Common myeloid progenitor, CD34-positive (primary cell): ENCODE results near the gene ETV3L.

Experiments
- CTCF ChIA-PET: fragments of 350-600 bp; sonication (Branson Sonifier 250); formaldehyde crosslinking; loops from one replicate; lab custom pipeline; 2021; ENCODE audit warnings: antibody characterized with exemption; lab: Charles Lee
- POLR2A ChIA-PET: fragments of 350-600 bp; sonication (Branson Sonifier 250); formaldehyde crosslinking; loops from one replicate; lab custom pipeline; 2021; ENCODE audit warnings: antibody characterized with exemption; lab: Charles Lee
- DNase-seq, 3 donors: peaks; one replicate each; pipeline versions ENCODE4 v3.0.0 to v3.0.0-alpha.2; 2013
- H3K27ac ChIP-seq, 2 experiments: 1 replicate in 1 of 2; 2 replicates in 1 of 2; pipeline ENCODE4 v1.7.0; 2013; ENCODE audit warnings: inconsistent platforms in 2 of 2, low read length in 2 of 2, mild to moderate bottlenecking in 2 of 2, low read depth in 1 of 2, moderate library complexity in 1 of 2; ENCODE audit not compliant: severe bottlenecking in 2 of 2, insufficient read depth in 1 of 2, poor library complexity in 1 of 2
- H3K27me3 ChIP-seq, 5 experiments: replicated peaks in 2 of 5; 1 replicate in 3 of 5; 2 replicates in 2 of 5; pipeline versions ENCODE4 v1.6.1 to v1.7.0; 2013; ENCODE audit warnings: low read length in 4 of 5, mild to moderate bottlenecking in 2 of 5, moderate library complexity in 2 of 5, inconsistent platforms in 1 of 5; ENCODE audit not compliant: insufficient read depth in 5 of 5, control insufficient read depth in 4 of 5
- H3K36me3 ChIP-seq, 4 experiments: 1 replicate in 2 of 4; 2 replicates in 2 of 4; pipeline versions ENCODE4 v1.6.1 to v1.7.0; 2013; ENCODE audit warnings: low read length in 3 of 4, control low read depth in 1 of 4, mild to moderate bottlenecking in 1 of 4; ENCODE audit not compliant: control insufficient read depth in 4 of 4, insufficient read depth in 4 of 4
- H3K4me1 ChIP-seq, 4 experiments: 1 replicate in 3 of 4; 2 replicates in 1 of 4; pipeline versions ENCODE4 v1.6.1 to v1.7.1; 2013; ENCODE audit warnings: low read length in 3 of 4, mild to moderate bottlenecking in 3 of 4, control low read depth in 1 of 4, inconsistent platforms in 1 of 4, moderate library complexity in 1 of 4; ENCODE audit not compliant: control insufficient read depth in 4 of 4, insufficient read depth in 4 of 4; ENCODE audit errors: control extremely low read depth in 1 of 4
- H3K4me3 ChIP-seq, 7 experiments: 1 replicate in 4 of 7; 2 replicates in 3 of 7; pipeline versions ENCODE4 v1.5.1 to v1.7.0; 2013; ENCODE audit warnings: mild to moderate bottlenecking in 7 of 7, low read length in 6 of 7, moderate library complexity in 6 of 7, inconsistent platforms in 2 of 7, low read depth in 2 of 7, control low read depth in 1 of 7; ENCODE audit not compliant: insufficient read depth in 4 of 7, control insufficient read depth in 1 of 7; ENCODE audit errors: extremely low read depth in 1 of 7
- H3K9me3 ChIP-seq, 5 experiments: 1 replicate in 4 of 5; 2 replicates in 1 of 5; pipeline versions ENCODE4 v1.6.1 to v1.7.1; 2013; ENCODE audit warnings: low read length in 4 of 5, mild to moderate bottlenecking in 2 of 5, inconsistent platforms in 1 of 5, low read depth in 1 of 5, moderate library complexity in 1 of 5; ENCODE audit not compliant: control insufficient read depth in 4 of 5, insufficient read depth in 2 of 5; ENCODE audit errors: control extremely low read depth in 1 of 5
- WGBS: methylation state at CpG from one replicate; pipeline ENCODE4 v1.1.5; 2013; ENCODE audit not compliant: insufficient coverage; 5-methylcytosine and 5-hydroxymethylcytosine counted together

Gene ETV3L

DNA sequence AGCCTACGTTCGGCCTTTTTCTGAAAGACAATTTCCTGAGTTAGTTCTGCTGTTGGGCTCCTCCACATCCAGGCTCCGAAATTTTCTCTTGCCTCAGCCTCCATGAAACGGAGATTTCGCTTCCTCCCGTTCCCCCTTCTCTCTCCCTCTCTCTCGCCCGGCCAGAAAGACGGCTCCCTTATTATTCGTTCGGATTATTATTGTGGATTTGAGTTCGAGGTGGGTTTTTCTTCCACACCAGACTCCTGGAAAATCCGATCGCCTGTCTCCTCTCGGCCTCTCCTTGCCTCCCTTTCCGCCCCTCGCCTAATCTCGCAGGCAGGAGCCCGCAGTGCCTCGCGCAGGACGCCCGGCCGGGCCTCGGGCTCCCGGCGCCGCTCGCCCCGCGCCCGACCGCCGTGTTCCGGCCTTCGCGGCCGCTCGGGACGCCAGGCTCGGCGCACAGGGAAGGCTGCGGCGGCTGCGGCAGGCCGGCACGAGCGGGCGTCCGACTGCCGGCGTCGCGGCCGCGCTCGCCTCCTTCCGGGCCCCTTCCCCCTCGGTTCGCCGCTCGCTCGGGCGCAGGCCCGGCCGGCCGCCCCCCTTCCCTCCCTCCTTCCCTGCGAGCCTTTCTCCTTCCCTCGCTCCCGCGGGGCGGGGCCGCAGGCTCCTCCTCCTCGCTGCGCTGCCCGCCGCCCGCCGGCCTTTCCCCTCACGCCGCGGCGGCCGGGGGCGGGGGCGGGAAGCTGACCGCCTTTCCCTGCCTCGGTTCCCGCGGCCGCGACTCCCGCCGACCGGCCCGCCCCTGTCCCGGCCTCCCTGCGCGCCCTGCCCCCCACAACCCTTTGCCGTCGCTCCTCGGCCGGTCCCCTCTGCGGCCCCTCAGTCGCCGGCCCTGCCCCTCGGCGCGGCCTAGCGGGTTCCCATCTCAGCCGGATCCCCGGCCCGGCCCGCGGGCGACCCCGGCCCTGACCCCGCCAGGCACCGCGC lies 54.1 kb downstream of the ETV3L start, which contains the start of gene ARHGEF11:
Gene ARHGEF11, minus strand, starts transcription at position 493 of the 969 bp plus-strand sequence. CDS start 1,412 bp downstream, outside the sequence.
- 0% methylated on average over 109 of the region's 120 CpGs for WGBS
- H3K27ac ChIP-seq = peak within 1 kb of the TSS; percentile 6 to 39

DNA sequence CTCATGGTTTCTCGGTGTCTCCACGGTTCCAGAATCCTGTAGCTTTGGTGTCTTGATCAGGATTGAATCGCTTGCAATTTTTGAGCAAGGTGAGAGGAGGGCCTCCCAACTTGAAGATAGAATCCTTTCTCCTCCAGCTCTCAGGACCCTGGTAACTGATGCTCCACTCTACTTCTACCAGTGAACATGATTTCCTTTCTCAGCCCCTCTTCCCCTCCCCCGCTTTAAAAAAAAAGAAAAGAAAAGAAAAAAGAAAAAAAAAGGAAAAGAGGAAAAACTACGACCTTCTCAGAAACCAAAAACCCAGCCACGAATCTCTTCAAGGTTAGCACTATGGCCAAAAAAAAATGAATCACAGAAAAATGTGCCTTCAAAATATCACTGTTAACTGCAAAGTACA lies 55.3 kb downstream of the ETV3L start:
- DNase-seq = no peak
- Histone ChIP-seq H3K4me3 (peak overlapping the region in 1 of 7 experiments; percentile 72), H3K27ac (no peak overlapping the region), H3K27me3 (no peaks in the 10 kb centered on the region), H3K36me3 (no peaks in the 10 kb centered on the region), H3K9me3 (no peaks in the 10 kb centered on the region), H3K4me1 (peaks cover 7 to 46% (median 18%) of the 10 kb centered on the region in 4 experiments)
- POLR2A ChIA-PET = no interaction called here
- CTCF ChIA-PET = interaction anchor here (0.9 to 1.2 kb wide), 3 partner anchors 17 to 46 kb away, joined by 3 to 4 read pairs (median 4); no protein-coding TSS in a partner anchor
- 100% methylated on average over 2 of the region's 6 CpGs for whole genome bisulfite sequencing

More for the DNA sequence above, 54.1 kb downstream of the ETV3L start, which contains the start of gene ARHGEF11:
- Histone ChIP-seq H3K27me3 (no peaks in the 10 kb centered on the region), H3K9me3 (no peaks in the 10 kb centered on the region), H3K36me3 (no peaks in the 10 kb centered on the region), H3K4me1 (peaks cover 7 to 41% (median 17%) of the 10 kb centered on the region in 4 experiments), H3K4me3 (peak within 1 kb of the TSS; percentile 62 to 84 (median 75))
- POLR2A ChIA-PET = no interaction called here
- peak; percentile 45 to 70 (median 51) for DNase-seq
- CTCF ChIA-PET = interaction anchor here (0.9 kb wide), 1 partner anchor 44 kb away, joined by 3 read pairs; no protein-coding TSS in a partner anchor

DNA sequence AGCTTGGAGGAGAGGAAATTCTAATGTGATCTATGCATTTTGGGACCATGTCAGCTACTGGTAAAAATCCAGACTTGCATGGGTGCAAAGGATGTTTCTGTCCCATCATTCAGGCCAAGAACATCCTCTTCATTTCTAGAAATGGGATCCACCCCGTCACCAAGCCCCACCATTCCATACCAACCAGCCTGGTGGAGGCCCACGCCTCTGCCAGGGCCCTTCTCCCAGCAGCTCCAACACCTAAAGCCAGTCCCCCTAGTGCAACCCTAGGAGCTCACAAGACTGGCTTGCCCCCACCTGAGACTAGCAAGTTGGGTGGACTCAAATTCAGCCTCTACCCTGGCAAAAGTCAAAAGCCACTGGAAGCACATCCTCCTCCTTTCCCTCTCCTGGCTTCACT lies 55.9 kb downstream of the ETV3L start:
- WGBS = 80% methylated on average over 1 of the region's 2 CpGs
- no peaks in the 10 kb centered on the region for H3K36me3 ChIP-seq
- no peak for DNase-seq
- ChIA-PET POLR2A (no interaction called here), CTCF (interaction anchor here (0.9 to 1.2 kb wide), 3 partner anchors 9 to 31 kb away, joined by 3 to 4 read pairs (median 4); no protein-coding TSS in a partner anchor)
- peak overlapping the region in 1 of 7 experiments; percentile 72 for H3K4me3 ChIP-seq
- H3K9me3 ChIP-seq = no peaks in the 10 kb centered on the region
- no peaks in the 10 kb centered on the region for H3K27me3 ChIP-seq
- no peak overlapping the region for H3K27ac ChIP-seq
- peaks cover 7 to 46% (median 18%) of the 10 kb centered on the region in 4 experiments for H3K4me1 ChIP-seq

DNA sequence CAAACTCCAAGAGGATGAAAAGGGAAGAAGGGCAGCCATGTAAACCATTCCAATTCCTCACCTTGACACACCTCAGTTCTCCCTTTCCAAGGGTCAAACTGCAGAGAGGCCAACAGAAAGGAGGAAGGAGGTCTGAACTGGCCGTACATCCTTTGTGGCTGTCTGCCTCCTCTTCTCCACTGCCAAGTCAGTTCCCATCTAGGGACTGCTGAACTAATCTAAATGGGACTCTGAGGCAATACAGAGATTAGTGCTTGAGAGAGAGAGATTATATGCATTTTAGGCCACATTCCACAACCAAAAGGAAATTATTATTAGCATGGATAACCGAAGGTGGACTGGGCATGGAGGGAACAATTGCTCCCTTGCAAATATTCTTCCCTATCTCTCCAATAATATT lies 56.8 kb downstream of the ETV3L start:
- H3K4me3 ChIP-seq = peak overlapping the region in 1 of 7 experiments; percentile 72
- ChIA-PET CTCF (interaction anchor here (1.0 to 1.2 kb wide), 2 partner anchors 8 to 15 kb away, joined by 3 to 4 read pairs; no protein-coding TSS in a partner anchor), POLR2A (no interaction called here)
- no peak overlapping the region for H3K27ac ChIP-seq
- H3K4me1 ChIP-seq = peaks cover 7 to 46% (median 18%) of the 10 kb centered on the region in 4 experiments
- DNase-seq = no peak
- H3K27me3 ChIP-seq = no peaks in the 10 kb centered on the region
- no CpG with 5 or more reads among the region's 2 CpGs for WGBS
- no peaks in the 10 kb centered on the region for H3K36me3 ChIP-seq
- H3K9me3 ChIP-seq = no peaks in the 10 kb centered on the region
